IPS-20b (cell line): Measurements from ENCODE around the gene MORN2.
A peak's percentile ranks its signal among the peaks of the same experiment; 100 is the strongest.

ENCODE experiments used
- H3K27ac ChIP-seq: one replicate; pipeline ENCODE4 v1.5.1; 2013; ENCODE audit warnings: low read length
- H3K27me3 ChIP-seq: 2 replicates; pipeline ENCODE4 v1.6.1; 2013; ENCODE audit warnings: mild to moderate bottlenecking, low read length, inconsistent platforms; ENCODE audit not compliant: insufficient read depth
- H3K36me3 ChIP-seq: 2 replicates; pipeline ENCODE4 v1.6.1; 2013; ENCODE audit warnings: low read depth, mild to moderate bottlenecking, inconsistent platforms, low read length, moderate library complexity; ENCODE audit not compliant: insufficient read depth
- H3K4me1 ChIP-seq: 2 replicates; pipeline ENCODE4 v1.6.1; 2013; ENCODE audit warnings: mild to moderate bottlenecking, control low read depth, inconsistent platforms, low read length, moderate library complexity; ENCODE audit not compliant: insufficient read depth
- H3K4me3 ChIP-seq: 2 replicates; pipeline ENCODE4 v1.5.1; 2013; ENCODE audit warnings: mild to moderate bottlenecking, low read length, inconsistent platforms
- H3K9ac ChIP-seq: 2 replicates; pipeline ENCODE4 v1.6.1; 2013; ENCODE audit warnings: low read depth, mild to moderate bottlenecking, inconsistent platforms, low read length, moderate library complexity
- H3K9me3 ChIP-seq: 2 replicates; pipeline ENCODE4 v1.6.1; 2013; ENCODE audit warnings: mild to moderate bottlenecking, low read depth, low read length, inconsistent platforms; ENCODE audit not compliant: insufficient read depth

Gene MORN2

GRCh38 chr2:38863061-38863695, 12.6 kb upstream of the MORN2 start:
- Histone ChIP-seq H3K27me3 (no peaks in the 10 kb centered on the region), H3K36me3 (peaks cover 65% of the 10 kb centered on the region), H3K9ac (no peak overlapping the region), H3K9me3 (no peaks in the 10 kb centered on the region), H3K27ac (no peak overlapping the region), H3K4me1 (no peaks in the 10 kb centered on the region), H3K4me3 (no peak overlapping the region)

GRCh38 chr2:38866773-38867443, 8.9 kb upstream of the MORN2 start:
- Histone ChIP-seq H3K27me3 (no peaks in the 10 kb centered on the region), H3K9me3 (no peaks in the 10 kb centered on the region), H3K4me1 (no peaks in the 10 kb centered on the region), H3K36me3 (peaks cover 36% of the 10 kb centered on the region), H3K4me3 (no peak overlapping the region), H3K9ac (no peak overlapping the region), H3K27ac (no peak overlapping the region)

- peaks cover 14% of the 10 kb centered on the region for H3K36me3 ChIP-seq
- no peaks in the 10 kb centered on the region for H3K27me3 ChIP-seq
- no peaks in the 10 kb centered on the region for H3K9me3 ChIP-seq
- 0 out of 2 replicates have a peak, but pooled peaks cover 3% of the 10 kb centered on the region for H3K4me1 ChIP-seq
- no peak overlapping the region for H3K4me3 ChIP-seq
- no peak overlapping the region for H3K9ac ChIP-seq
- H3K27ac ChIP-seq, result no peak overlapping the region
These were observed 4.3 kb upstream of the MORN2 start for GRCh38 chr2:38871432-38871831.

GRCh38 chr2:38873763-38874162, 2.0 kb upstream of the MORN2 start:
- H3K27me3 ChIP-seq, result no peaks in the 10 kb centered on the region
- H3K4me3 ChIP-seq, result no peak overlapping the region
- no peaks in the 10 kb centered on the region for H3K36me3 ChIP-seq
- H3K9me3 ChIP-seq, result no peaks in the 10 kb centered on the region
- H3K4me1 ChIP-seq, result 0 out of 2 replicates have a peak, but pooled peaks cover 3% of the 10 kb centered on the region
- no peak overlapping the region for H3K27ac ChIP-seq
- H3K9ac ChIP-seq, result no peak overlapping the region

- no peaks in the 10 kb centered on the region for H3K36me3 ChIP-seq
- no peak overlapping the region for H3K27ac ChIP-seq
- no peaks in the 10 kb centered on the region for H3K9me3 ChIP-seq
- H3K9ac ChIP-seq, result peak overlapping the region; percentile 87
- H3K27me3 ChIP-seq, result no peaks in the 10 kb centered on the region
- H3K4me1 ChIP-seq, result 0 out of 2 replicates have a peak, but pooled peaks cover 3% of the 10 kb centered on the region
- peak overlapping the region; percentile 99 for H3K4me3 ChIP-seq
These were observed 575 bp upstream of the MORN2 start for GRCh38 chr2:38875227-38875575.

GRCh38 chr2:38876407-38876806, 631 bp downstream of the MORN2 start:
- Histone ChIP-seq H3K27me3 (no peaks in the 10 kb centered on the region), H3K27ac (no peak overlapping the region), H3K4me3 (peak overlapping the region; percentile 99), H3K9me3 (no peaks in the 10 kb centered on the region), H3K4me1 (0 out of 2 replicates have a peak, but pooled peaks cover 3% of the 10 kb centered on the region), H3K36me3 (no peaks in the 10 kb centered on the region), H3K9ac (peak overlapping the region; percentile 87; the same call in 1 of the 2 replicates)

GRCh38 chr2:38886063-38886462, 10.3 kb downstream of the MORN2 start:
- no peak overlapping the region for H3K4me3 ChIP-seq
- H3K27ac ChIP-seq, result no peak overlapping the region
- no peak overlapping the region for H3K9ac ChIP-seq
- no peaks in the 10 kb centered on the region for H3K9me3 ChIP-seq
- no peaks in the 10 kb centered on the region for H3K27me3 ChIP-seq
- no peaks in the 10 kb centered on the region for H3K36me3 ChIP-seq
- H3K4me1 ChIP-seq, result no peaks in the 10 kb centered on the region

GRCh38 chr2:38887347-38887746, 11.6 kb downstream of the MORN2 start:
- no peak overlapping the region for H3K27ac ChIP-seq
- H3K27me3 ChIP-seq, result no peaks in the 10 kb centered on the region
- H3K9me3 ChIP-seq, result no peaks in the 10 kb centered on the region
- no peak overlapping the region for H3K4me3 ChIP-seq
- no peaks in the 10 kb centered on the region for H3K4me1 ChIP-seq
- H3K36me3 ChIP-seq, result no peaks in the 10 kb centered on the region
- H3K9ac ChIP-seq, result no peak overlapping the region

- no peaks in the 10 kb centered on the region for H3K4me1 ChIP-seq
- H3K4me3 ChIP-seq, result no peak overlapping the region
- H3K27me3 ChIP-seq, result no peaks in the 10 kb centered on the region
These were observed 12.3 kb downstream of the MORN2 start for GRCh38 chr2:38887902-38888554.

GRCh38 chr2:38889045-38889444, 13.3 kb downstream of the MORN2 start:
- no peaks in the 10 kb centered on the region for H3K27me3 ChIP-seq
- no peaks in the 10 kb centered on the region for H3K4me1 ChIP-seq
- H3K9ac ChIP-seq, result no peak overlapping the region
- H3K4me3 ChIP-seq, result no peak overlapping the region
- no peaks in the 10 kb centered on the region for H3K9me3 ChIP-seq
- H3K27ac ChIP-seq, result no peak overlapping the region
- no peaks in the 10 kb centered on the region for H3K36me3 ChIP-seq

More at GRCh38 chr2:38887902-38888554, 12.3 kb downstream of the MORN2 start:
- H3K9me3 ChIP-seq, result no peaks in the 10 kb centered on the region
- H3K9ac ChIP-seq, result no peak overlapping the region
- H3K36me3 ChIP-seq, result no peaks in the 10 kb centered on the region
- H3K27ac ChIP-seq, result no peak overlapping the region

- Histone ChIP-seq H3K27me3 (no peaks in the 10 kb centered on the region), H3K9ac (no peak within 1 kb of the TSS), H3K9me3 (no peaks in the 10 kb centered on the region), H3K36me3 (no peaks in the 10 kb centered on the region), H3K4me3 (no peak within 1 kb of the TSS), H3K27ac (no peak within 1 kb of the TSS), H3K4me1 (no peaks in the 10 kb centered on the region)
These were observed 13.8 kb downstream of the MORN2 start, which contains the start of gene ARHGEF33 for GRCh38 chr2:38889575-38889974. Gene ARHGEF33, plus strand, starts transcription at chr2:38889875. Its CDS starts 29,573 bp downstream, at chr2:38919448.

GRCh38 chr2:38892819-38893218, 17.0 kb downstream of the MORN2 start:
- H3K4me1 ChIP-seq, result no peaks in the 10 kb centered on the region
- no peaks in the 10 kb centered on the region for H3K9me3 ChIP-seq
- no peak overlapping the region for H3K27ac ChIP-seq
- no peak overlapping the region for H3K4me3 ChIP-seq
- H3K9ac ChIP-seq, result no peak overlapping the region
- no peaks in the 10 kb centered on the region for H3K36me3 ChIP-seq
- H3K27me3 ChIP-seq, result no peaks in the 10 kb centered on the region
